ENCODE measurements around the gene SCAMP1. TPM values are rescaled to one million over a fixed set of nuclear protein-coding genes. Genes with fewer than 3 reads are reported as not detected.

SCAMP1 gene
- total RNA-seq, 4 donors from 2014 or later = 28.3 to 33.1 (median 30.9) TPM

- WGBS, 2 donors = 54 to 68% methylated on average over 2 of the region's 2 CpGs
- no peak for DNase-seq (ENCODE audit: low spot score in 2 of 2)
- H3K4me3 ChIP-seq (ENCODE audit: low read depth, poor library complexity, severe bottlenecking) = no peak overlapping the region
- TF ChIP-seq CTCF (IDR thresholded peaks at IDR 0.05) = no peak
- TF ChIP-seq POLR2A (IDR thresholded peaks at IDR 0.05) = no peak
- intact Hi-C loops (cut with DNase I; ENCODE audit: low total_unique reads) = no loop called here
Observed at GRCh38 chr5:78492224-78492623, 131.8 kb downstream of the SCAMP1 start.

- H3K4me3 ChIP-seq (ENCODE audit: low read depth, poor library complexity, severe bottlenecking) = no peak overlapping the region
- TF ChIP-seq CTCF (IDR thresholded peaks at IDR 0.05) (no peak), POLR2A (IDR thresholded peaks at IDR 0.05) (no peak)
- WGBS, 2 donors = 55 to 74% methylated on average over 7 of the region's 7 CpGs
- intact Hi-C loops (cut with DNase I; ENCODE audit: low total_unique reads) = no loop called here
- no peak for DNase-seq (ENCODE audit: low spot score in 2 of 2)
Observed at GRCh38 chr5:78492650-78493049, 132.2 kb downstream of the SCAMP1 start.

GRCh38 chr5:78495800-78496199, 135.4 kb downstream of the SCAMP1 start:
- DNase-seq (ENCODE audit: low spot score in 2 of 2) = no peak
- intact Hi-C loops (cut with DNase I; ENCODE audit: low total_unique reads) = no loop called here
- H3K4me3 ChIP-seq (ENCODE audit: low read depth, poor library complexity, severe bottlenecking) = no peak overlapping the region
- WGBS, 2 donors = 61 to 63% methylated on average over 6 of the region's 6 CpGs
- no peak for TF ChIP-seq POLR2A (IDR thresholded peaks at IDR 0.05)
- no peak for TF ChIP-seq CTCF (IDR thresholded peaks at IDR 0.05)

GRCh38 chr5:78496373-78496772, 136.0 kb downstream of the SCAMP1 start:
- TF ChIP-seq POLR2A (IDR thresholded peaks at IDR 0.05) (no peak), CTCF (IDR thresholded peaks at IDR 0.05) (no peak)
- intact Hi-C loops (cut with DNase I; ENCODE audit: low total_unique reads) = no loop called here
- H3K4me3 ChIP-seq (ENCODE audit: low read depth, poor library complexity, severe bottlenecking) = no peak overlapping the region
- no peak for DNase-seq (ENCODE audit: low spot score in 2 of 2)

GRCh38 chr5:78497573-78498533, 137.4 kb downstream of the SCAMP1 start:
- TF ChIP-seq CTCF (IDR thresholded peaks at IDR 0.05) (no peak), POLR2A (IDR thresholded peaks at IDR 0.05) (no peak)
- DNase-seq (ENCODE audit: low spot score in 2 of 2) = no peak
- intact Hi-C loops (cut with DNase I; ENCODE audit: low total_unique reads) = no loop called here
- no peak overlapping the region for H3K4me3 ChIP-seq (ENCODE audit: low read depth, poor library complexity, severe bottlenecking)
- WGBS, 2 donors = 44 to 59% methylated on average over 13 of the region's 13 CpGs

Measured in lower leg skin (tissue), 4 donors.